Mesenchymal stem cell (in vitro differentiated cells and primary cell): ENCODE measurements around the gene HCLS1. TPM values are rescaled to one million over a fixed set of nuclear protein-coding genes. Genes with fewer than 3 reads are reported as not detected.

Experiments used
- DNase-seq: peaks from one replicate; pipeline ENCODE4 v3.0.0-alpha.2; 2013
- H2AFZ ChIP-seq: one replicate; pipeline ENCODE4 v1.6.1; 2013; ENCODE audit warnings: low read depth, mild to moderate bottlenecking, control low read depth, inconsistent platforms, low read length, moderate library complexity
- H2AK5ac ChIP-seq: 2 replicates; pipeline ENCODE4 v1.6.1; 2013; ENCODE audit warnings: low read length, moderate library complexity, mild to moderate bottlenecking, inconsistent platforms; ENCODE audit not compliant: severe bottlenecking
- H2BK120ac ChIP-seq: one replicate; pipeline ENCODE4 v1.6.1; 2013; ENCODE audit warnings: low read depth, mild to moderate bottlenecking, inconsistent platforms, low read length, moderate library complexity
- H2BK12ac ChIP-seq, 2 experiments: one replicate each; pipeline ENCODE4 v1.6.1; 2013; ENCODE audit warnings: inconsistent platforms in 2 of 2, low read length in 2 of 2, mild to moderate bottlenecking in 2 of 2, moderate library complexity in 2 of 2, control low read depth in 1 of 2
- H2BK15ac ChIP-seq: one replicate; pipeline ENCODE4 v1.6.1; 2013; ENCODE audit warnings: mild to moderate bottlenecking, low read depth, inconsistent platforms; ENCODE audit not compliant: poor library complexity, severe bottlenecking
- H2BK5ac ChIP-seq: 2 replicates; pipeline ENCODE4 v1.6.1; 2013; ENCODE audit warnings: low read depth, mild to moderate bottlenecking, low read length, control low read depth, inconsistent platforms; ENCODE audit not compliant: poor library complexity, severe bottlenecking
- H3K14ac ChIP-seq, 2 experiments: one replicate each; pipeline ENCODE4 v1.6.1; 2013; ENCODE audit warnings: inconsistent platforms in 2 of 2, low read length in 2 of 2, control low read depth in 1 of 2, mild to moderate bottlenecking in 1 of 2, moderate library complexity in 1 of 2
- H3K18ac ChIP-seq, 2 experiments: one replicate each; pipeline ENCODE4 v1.6.1; 2013; ENCODE audit warnings: inconsistent platforms in 2 of 2, low read length in 2 of 2, control low read depth in 1 of 2, low read depth in 1 of 2, mild to moderate bottlenecking in 1 of 2
- H3K23ac ChIP-seq, 2 experiments: one replicate each; pipeline ENCODE4 v1.6.1; 2013; ENCODE audit warnings: inconsistent platforms in 2 of 2, low read length in 2 of 2, mild to moderate bottlenecking in 2 of 2, moderate library complexity in 2 of 2, control low read depth in 1 of 2
- H3K27ac ChIP-seq: 2 replicates; pipeline ENCODE4 v1.5.1; 2013; ENCODE audit warnings: mild to moderate bottlenecking, moderate library complexity, low read length, control low read depth, inconsistent platforms; ENCODE audit not compliant: poor library complexity, severe bottlenecking
- H3K27me3 ChIP-seq, 2 experiments: 2 replicates each; pipeline versions ENCODE4 v1.6.1 to v1.7.0; 2013; ENCODE audit warnings: low read length in 2 of 2, mild to moderate bottlenecking in 2 of 2, moderate library complexity in 2 of 2, control low read depth in 1 of 2, inconsistent platforms in 1 of 2; ENCODE audit not compliant: control insufficient read depth in 1 of 2, insufficient read depth in 1 of 2
- H3K36me3 ChIP-seq, 2 experiments: 2 replicates each; pipeline versions ENCODE4 v1.6.1 to v1.7.0; 2013; ENCODE audit warnings: low read length in 2 of 2, control low read depth in 1 of 2, inconsistent platforms in 1 of 2, low read depth in 1 of 2, mild to moderate bottlenecking in 1 of 2; ENCODE audit not compliant: insufficient read depth in 2 of 2, control insufficient read depth in 1 of 2
- H3K4ac ChIP-seq, 2 experiments: one replicate each; pipeline ENCODE4 v1.6.1; 2013; ENCODE audit warnings: inconsistent platforms in 2 of 2, low read length in 2 of 2, mild to moderate bottlenecking in 2 of 2, moderate library complexity in 2 of 2, control low read depth in 1 of 2, low read depth in 1 of 2
- H3K4me1 ChIP-seq: 2 replicates; pipeline ENCODE4 v1.6.1; 2013; ENCODE audit warnings: low read depth, low read length, control low read depth; ENCODE audit not compliant: control insufficient read depth, insufficient read depth
- H3K4me2 ChIP-seq: 2 replicates; pipeline ENCODE4 v1.6.1; 2013; ENCODE audit warnings: low read length, mild to moderate bottlenecking, inconsistent platforms; ENCODE audit not compliant: poor library complexity, severe bottlenecking
- H3K4me3 ChIP-seq, 2 experiments: 2 replicates each; pipeline versions ENCODE4 v1.5.1 to v1.7.0; 2013; ENCODE audit warnings: low read length in 2 of 2, mild to moderate bottlenecking in 2 of 2, control low read depth in 1 of 2, low read depth in 1 of 2; ENCODE audit not compliant: insufficient read depth in 1 of 2
- H3K79me1 ChIP-seq: replicated peaks from 2 replicates; pipeline ENCODE4 v1.6.1; 2013; ENCODE audit warnings: mild to moderate bottlenecking, control low read depth, low read length, inconsistent platforms; ENCODE audit not compliant: poor library complexity, severe bottlenecking
- H3K9ac ChIP-seq: 2 replicates; pipeline ENCODE4 v1.7.0; 2013; ENCODE audit warnings: mild to moderate bottlenecking, low read length, moderate library complexity
- H3K9me3 ChIP-seq: 2 replicates; pipeline ENCODE4 v1.7.0; 2013; ENCODE audit warnings: mild to moderate bottlenecking, low read length; ENCODE audit not compliant: control insufficient read depth
- H4K8ac ChIP-seq: one replicate; pipeline ENCODE4 v1.6.1; 2013; ENCODE audit warnings: inconsistent platforms, mild to moderate bottlenecking, low read length, moderate library complexity
- H4K91ac ChIP-seq: one replicate; pipeline ENCODE4 v1.6.1; 2013; ENCODE audit warnings: mild to moderate bottlenecking, low read length, inconsistent platforms
- WGBS: methylation state at CpG from one replicate; pipeline ENCODE4 v1.1.7; 2013; ENCODE audit warnings: mixed read lengths; 5-methylcytosine and 5-hydroxymethylcytosine counted together
- polyA plus RNA-seq, 2 experiments: library from polyadenylated mRNA; stranded (reverse); fragments of 200-250 nt; gene quantifications; one replicate each; pipeline ENCODE4 v1.2.3, GENCODE V29; 2013

Gene HCLS1
- polyA plus RNA-seq (2013, experiment 1 of 2), result 0.25 TPM
- polyA plus RNA-seq (2013, experiment 2 of 2), result 0.32 TPM

DNA sequence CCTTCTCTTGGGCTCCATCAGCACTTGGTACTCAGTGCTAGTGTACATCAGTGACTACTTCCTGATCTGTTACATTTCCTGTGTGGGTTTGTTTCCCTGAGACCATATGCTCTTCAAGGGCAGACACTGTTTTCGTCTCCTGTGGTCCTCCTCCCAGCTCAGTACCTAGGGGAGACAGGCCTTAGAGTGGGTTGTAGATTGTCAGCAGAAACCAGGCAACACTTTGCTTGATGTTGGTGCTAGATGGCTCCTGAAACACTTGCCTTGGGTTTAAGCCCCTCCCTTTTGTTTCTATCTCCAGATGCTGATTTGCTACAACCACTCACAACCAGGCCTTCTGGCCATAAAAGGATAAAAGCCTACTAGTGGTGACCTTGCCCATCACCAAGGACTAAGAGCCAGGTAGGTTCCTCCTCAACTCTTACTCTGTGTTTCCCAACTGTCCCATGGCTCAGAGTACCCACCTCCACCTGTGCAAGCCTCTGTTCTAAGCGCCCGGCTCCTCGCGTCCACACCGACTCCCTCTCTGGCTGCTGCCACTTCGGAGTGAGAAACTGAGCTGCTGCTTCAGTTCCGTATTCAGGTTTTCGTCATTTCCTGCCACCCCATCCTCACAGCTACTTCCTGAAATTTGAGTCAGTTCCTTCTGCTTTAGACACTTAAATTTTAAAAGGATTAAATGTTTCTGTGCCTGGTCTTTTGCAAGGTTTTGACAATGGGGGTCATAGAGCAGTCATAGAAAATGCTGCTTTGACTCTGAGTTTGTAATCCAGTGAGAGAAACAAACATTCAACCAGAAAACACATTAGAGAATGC is at the start of gene HCLS1:
Gene HCLS1 (minus strand): TSS at position 548 of the 816 bp plus-strand sequence. CDS start 2,556 bp downstream, outside the sequence.
- no peak within 1 kb of the TSS for H3K23ac ChIP-seq
- peaks cover 22 to 42% of the 10 kb centered on the region in 2 experiments for H3K36me3 ChIP-seq
- DNase-seq, result no peak
- no peak within 1 kb of the TSS for H3K4ac ChIP-seq
- H3K4me2 ChIP-seq, result no peak within 1 kb of the TSS
- peak within 1 kb of the TSS in 1 of 2 experiments; percentile 4 for H3K18ac ChIP-seq
- H3K27me3 ChIP-seq, result no peaks in the 10 kb centered on the region
- H2BK15ac ChIP-seq, result no peak within 1 kb of the TSS
- no peak within 1 kb of the TSS for H3K9ac ChIP-seq
- H3K4me3 ChIP-seq, result no peak within 1 kb of the TSS
- H2AFZ ChIP-seq, result no peak within 1 kb of the TSS
- no peak within 1 kb of the TSS for H2BK5ac ChIP-seq
- H4K8ac ChIP-seq, result no peak within 1 kb of the TSS
- no peaks in the 10 kb centered on the region for H3K79me1 ChIP-seq
- H2BK12ac ChIP-seq, result no peak within 1 kb of the TSS
- H2AK5ac ChIP-seq, result no peak within 1 kb of the TSS
- 83% methylated on average over 7 of the region's 9 CpGs for WGBS
- H3K4me1 ChIP-seq, result no peaks in the 10 kb centered on the region
- H3K27ac ChIP-seq, result no peak within 1 kb of the TSS
- no peak within 1 kb of the TSS for H2BK120ac ChIP-seq
- no peaks in the 10 kb centered on the region for H3K9me3 ChIP-seq
- no peak within 1 kb of the TSS for H3K14ac ChIP-seq
- H4K91ac ChIP-seq, result no peak within 1 kb of the TSS

- DNase-seq, result no peak
- Histone ChIP-seq H3K27ac (no peak overlapping the region), H4K8ac (no peak overlapping the region), H3K4me3 (no peak overlapping the region), H2BK120ac (no peak overlapping the region), H3K79me1 (peaks cover 18% of the 10 kb centered on the region), H3K23ac (no peak overlapping the region), H3K9ac (no peak overlapping the region), H2AK5ac (no peak overlapping the region), H3K4me1 (no peaks in the 10 kb centered on the region), H3K27me3 (no peaks in the 10 kb centered on the region), H3K18ac (no peak overlapping the region), H3K9me3 (no peaks in the 10 kb centered on the region), H3K4me2 (no peak overlapping the region), H3K36me3 (peaks cover 18 to 59% of the 10 kb centered on the region in 2 experiments), H3K4ac (no peak overlapping the region), H2AFZ (no peak overlapping the region), H2BK12ac (no peak overlapping the region), H2BK15ac (no peak overlapping the region), H2BK5ac (no peak overlapping the region), H3K14ac (no peak overlapping the region), H4K91ac (no peak overlapping the region)
- WGBS, result 70% methylated on average over 1 of the region's 1 CpG
These were observed 49.6 kb upstream of the HCLS1 start for GRCh38 chr3:121710347-121710746.

GRCh38 chr3:121707531-121708273 is 47.0 kb upstream of the HCLS1 start:
- Histone ChIP-seq H2AFZ (no peak overlapping the region), H3K79me1 (peaks cover 22% of the 10 kb centered on the region), H2BK120ac (no peak overlapping the region), H3K27ac (no peak overlapping the region), H4K91ac (no peak overlapping the region), H3K4ac (no peak overlapping the region), H3K4me2 (no peak overlapping the region), H3K4me1 (no peaks in the 10 kb centered on the region), H3K14ac (no peak overlapping the region), H3K27me3 (no peaks in the 10 kb centered on the region), H4K8ac (no peak overlapping the region), H2BK5ac (no peak overlapping the region), H3K9me3 (peaks cover 5% of the 10 kb centered on the region), H2AK5ac (no peak overlapping the region), H3K9ac (no peak overlapping the region), H3K36me3 (peaks cover 15 to 56% of the 10 kb centered on the region in 2 experiments), H3K23ac (no peak overlapping the region), H2BK12ac (no peak overlapping the region), H3K18ac (no peak overlapping the region), H2BK15ac (no peak overlapping the region), H3K4me3 (no peak overlapping the region)
- 100% methylated on average over 1 of the region's 2 CpGs for WGBS
- no peak for DNase-seq

GRCh38 chr3:121705541-121705940 is 44.8 kb upstream of the HCLS1 start:
- Histone ChIP-seq H2AK5ac (no peak overlapping the region), H3K79me1 (peaks cover 20% of the 10 kb centered on the region), H3K23ac (no peak overlapping the region), H3K27ac (no peak overlapping the region), H2BK120ac (no peak overlapping the region), H3K18ac (no peak overlapping the region), H4K91ac (no peak overlapping the region), H3K4me2 (no peak overlapping the region), H3K27me3 (no peaks in the 10 kb centered on the region), H3K4me1 (no peaks in the 10 kb centered on the region), H3K9ac (no peak overlapping the region), H3K36me3 (peaks cover 10 to 67% of the 10 kb centered on the region in 2 experiments), H2BK12ac (no peak overlapping the region), H2BK15ac (no peak overlapping the region), H3K4me3 (no peak overlapping the region), H3K9me3 (peaks cover 5% of the 10 kb centered on the region), H2BK5ac (no peak overlapping the region), H3K14ac (no peak overlapping the region), H3K4ac (no peak overlapping the region), H2AFZ (no peak overlapping the region), H4K8ac (no peak overlapping the region)
- DNase-seq, result no peak
- 98% methylated on average over 4 of the region's 5 CpGs for WGBS
